ENCODE measurements around the gene FRY. TPM values are rescaled to one million over a fixed set of nuclear protein-coding genes. Genes with fewer than 3 reads are reported as not detected.

The FRY gene
- total and polyA plus RNA-seq, 4 donors, result 6.2 to 31.2 (median 12.7) TPM

GRCh38 chr13:32305646-32306045 is 274.1 kb downstream of the FRY start:
- no peak for TF ChIP-seq EGR1 (IDR thresholded peaks at IDR 0.05; ENCODE audit: low read depth in 2 of 2)
- no peak for TF ChIP-seq CTCF (IDR thresholded peaks at IDR 0.05; ENCODE audit: low read depth, low read length, missing input control)
- TF ChIP-seq HNF4G (IDR thresholded peaks at IDR 0.05), result no peak
- no peak for TF ChIP-seq FOXA1 (IDR thresholded peaks at IDR 0.05)
- no peak for TF ChIP-seq FOXA2 (IDR thresholded peaks at IDR 0.05)
- no peak for TF ChIP-seq SP1 (IDR thresholded peaks at IDR 0.05)
- no peak for TF ChIP-seq YY1 (IDR thresholded peaks at IDR 0.05)
- TF ChIP-seq RAD21 (IDR thresholded peaks at IDR 0.05), result no peak
- no peak for TF ChIP-seq HNF4A (conservative IDR thresholded peaks at IDR 0.05)
- TF ChIP-seq GABPA (IDR thresholded peaks at IDR 0.05 in 1 of 2, conservative IDR thresholded peaks at IDR 0.05 in 1 of 2), result no peak
- TF ChIP-seq RXRA (IDR thresholded peaks at IDR 0.05), result no peak
- TF ChIP-seq JUND (IDR thresholded peaks at IDR 0.05), result no peak
- no peak for TF ChIP-seq NR2F2 (IDR thresholded peaks at IDR 0.05)
- no peak for TF ChIP-seq ATF3 (IDR thresholded peaks at IDR 0.05)
- no peak for TF ChIP-seq REST (IDR thresholded peaks at IDR 0.05)
- no peak for TF ChIP-seq TAF1 (conservative IDR thresholded peaks at IDR 0.05)
- H3K27ac ChIP-seq (ENCODE audit: low read depth in 1 of 2, low read length in 2 of 2), result no peak overlapping the region

GRCh38 chr13:32309312-32310133 is 277.9 kb downstream of the FRY start:
- H3K4me1 ChIP-seq (ENCODE audit: control insufficient read depth in 4 of 4, insufficient read depth in 4 of 4, low read length in 3 of 4), result peaks cover 0 to 3% (median 0%) of the 10 kb centered on the region in 4 donors
- H3K9ac ChIP-seq (ENCODE audit: low read depth in 1 of 2, low read length in 2 of 2), result peak overlapping the region in 1 of 2 donors; percentile 50
- H3K9me3 ChIP-seq (ENCODE audit: control insufficient read depth in 4 of 4, low read length in 3 of 4), result no peaks in the 10 kb centered on the region
- TF ChIP-seq RXRA (IDR thresholded peaks at IDR 0.05), result peak; percentile 50 to 76
- no peak for TF ChIP-seq RAD21 (IDR thresholded peaks at IDR 0.05)
- peak; percentile 47 for TF ChIP-seq YY1 (IDR thresholded peaks at IDR 0.05)
- TF ChIP-seq HNF4A (conservative IDR thresholded peaks at IDR 0.05), result peak; percentile 49 to 71
- no peak for TF ChIP-seq FOXA2 (IDR thresholded peaks at IDR 0.05)
- peak; percentile 36 for TF ChIP-seq MAX (IDR thresholded peaks at IDR 0.05)
- TF ChIP-seq JUND (IDR thresholded peaks at IDR 0.05), result no peak
- TF ChIP-seq SP1 (IDR thresholded peaks at IDR 0.05), result peak; percentile 49
- no peak for TF ChIP-seq GABPA (IDR thresholded peaks at IDR 0.05 in 1 of 2, conservative IDR thresholded peaks at IDR 0.05 in 1 of 2)
- H3K4me3 ChIP-seq (ENCODE audit: low read depth in 1 of 3, low read length in 3 of 3), result peak overlapping the region in 2 of 3 donors; percentile 20 to 25
- H3K27me3 ChIP-seq (ENCODE audit: control insufficient read depth in 4 of 4, insufficient read depth in 4 of 4, low read length in 3 of 4), result no peaks in the 10 kb centered on the region
- WGBS, result 28% methylated on average over 10 of the region's 10 CpGs
- no peak overlapping the region for H3K27ac ChIP-seq (ENCODE audit: low read depth in 1 of 2, low read length in 2 of 2)
- DNase-seq (ENCODE audit: low spot score), result no peak
- H3K36me3 ChIP-seq (ENCODE audit: control insufficient read depth in 4 of 4, insufficient read depth in 3 of 4, low read depth in 1 of 4, low read length in 3 of 4), result no peaks in the 10 kb centered on the region

More at GRCh38 chr13:32305646-32306045, 274.1 kb downstream of the FRY start:
- Histone ChIP-seq H3K36me3 (ENCODE audit: control insufficient read depth in 4 of 4, insufficient read depth in 3 of 4, low read depth in 1 of 4, low read length in 3 of 4) (no peaks in the 10 kb centered on the region), H3K4me3 (ENCODE audit: low read depth in 1 of 3, low read length in 3 of 3) (no peak overlapping the region), H3K9ac (ENCODE audit: low read depth in 1 of 2, low read length in 2 of 2) (no peak overlapping the region), H3K9me3 (ENCODE audit: control insufficient read depth in 4 of 4, low read length in 3 of 4) (no peaks in the 10 kb centered on the region), H3K27me3 (ENCODE audit: control insufficient read depth in 4 of 4, insufficient read depth in 4 of 4, low read length in 3 of 4) (no peaks in the 10 kb centered on the region), H3K4me1 (ENCODE audit: control insufficient read depth in 4 of 4, insufficient read depth in 4 of 4, low read length in 3 of 4) (peaks cover 0 to 3% (median 0%) of the 10 kb centered on the region in 4 donors)
- DNase-seq (ENCODE audit: low spot score), result no peak
